ENCODE data around the gene GALNT18.

The GALNT18 gene

GRCh38 chr11:11621573-11622339 lies at the start of gene GALNT18:
Gene GALNT18, minus strand, starts transcription at chr11:11622005.
- DNase-seq, result peak; percentile 78

GRCh38 chr11:11670574-11670973 lies 48.8 kb upstream of the GALNT18 start:
- DNase-seq, result no peak

- no peak for DNase-seq
Observed at GRCh38 chr11:11669233-11669846, 47.5 kb upstream of the GALNT18 start.

- DNase-seq, result no peak
Observed at GRCh38 chr11:11668781-11669180, 47.0 kb upstream of the GALNT18 start.

GRCh38 chr11:11668274-11668673 lies 46.5 kb upstream of the GALNT18 start:
- DNase-seq, result no peak

- no peak for DNase-seq
Observed at GRCh38 chr11:11667056-11667455, 45.3 kb upstream of the GALNT18 start.

- DNase-seq, result no peak
Observed at GRCh38 chr11:11665407-11665806, 43.6 kb upstream of the GALNT18 start.

GRCh38 chr11:11663907-11664306 lies 42.1 kb upstream of the GALNT18 start:
- DNase-seq, result no peak

- no peak for DNase-seq
Observed at GRCh38 chr11:11662578-11662977, 40.8 kb upstream of the GALNT18 start.

GRCh38 chr11:11661326-11662040 lies 39.7 kb upstream of the GALNT18 start:
- no peak for DNase-seq

- DNase-seq, result no peak
Observed at GRCh38 chr11:11660363-11660740, 38.5 kb upstream of the GALNT18 start.

- no peak for DNase-seq
Observed at GRCh38 chr11:11659567-11660362, 38.0 kb upstream of the GALNT18 start.

GRCh38 chr11:11657218-11657955 lies 35.6 kb upstream of the GALNT18 start:
- no peak for DNase-seq

- no peak for DNase-seq
Observed at GRCh38 chr11:11641581-11641980, 19.8 kb upstream of the GALNT18 start.

GRCh38 chr11:11640996-11641395 lies 19.2 kb upstream of the GALNT18 start:
- no peak for DNase-seq

- no peak for DNase-seq
Observed at GRCh38 chr11:11640152-11640551, 18.3 kb upstream of the GALNT18 start.

GRCh38 chr11:11636671-11637070 lies 14.9 kb upstream of the GALNT18 start:
- no peak for DNase-seq

GRCh38 chr11:11635443-11635842 lies 13.6 kb upstream of the GALNT18 start:
- no peak for DNase-seq

- no peak for DNase-seq
Observed at GRCh38 chr11:11629368-11629767, 7.6 kb upstream of the GALNT18 start.

GRCh38 chr11:11628651-11629050 lies 6.8 kb upstream of the GALNT18 start:
- DNase-seq, result no peak

- no peak for DNase-seq
Observed at GRCh38 chr11:11626128-11626527, 4.3 kb upstream of the GALNT18 start.

GRCh38 chr11:11624926-11625325 lies 3.1 kb upstream of the GALNT18 start:
- DNase-seq, result no peak

All from activated CD8-positive, alpha-beta memory T cell treated with anti-CD3 and anti-CD28 coated beads for 24 hours (primary cell).